Hepatocyte (in vitro differentiated cells): Measurements from ENCODE around the gene TEX22.

ENCODE experiments used
- EZH2 ChIP-seq: fragments of 200-600 bp; sonication (generic); IDR thresholded peaks from 2 replicates; pipeline ENCODE4 v1.6.1; 2016; ENCODE audit warnings: antibody characterized with exemption, mild to moderate bottlenecking, borderline replicate concordance
- TF ChIP-seq, protein P1 (sequence below): fragments of 200-600 bp; sonication (generic); IDR thresholded peaks from 2 replicates; pipeline ENCODE4 v1.5.1; 2016; ENCODE audit warnings: antibody characterized with exemption, mild to moderate bottlenecking; ENCODE audit not compliant: poor library complexity

DNA sequence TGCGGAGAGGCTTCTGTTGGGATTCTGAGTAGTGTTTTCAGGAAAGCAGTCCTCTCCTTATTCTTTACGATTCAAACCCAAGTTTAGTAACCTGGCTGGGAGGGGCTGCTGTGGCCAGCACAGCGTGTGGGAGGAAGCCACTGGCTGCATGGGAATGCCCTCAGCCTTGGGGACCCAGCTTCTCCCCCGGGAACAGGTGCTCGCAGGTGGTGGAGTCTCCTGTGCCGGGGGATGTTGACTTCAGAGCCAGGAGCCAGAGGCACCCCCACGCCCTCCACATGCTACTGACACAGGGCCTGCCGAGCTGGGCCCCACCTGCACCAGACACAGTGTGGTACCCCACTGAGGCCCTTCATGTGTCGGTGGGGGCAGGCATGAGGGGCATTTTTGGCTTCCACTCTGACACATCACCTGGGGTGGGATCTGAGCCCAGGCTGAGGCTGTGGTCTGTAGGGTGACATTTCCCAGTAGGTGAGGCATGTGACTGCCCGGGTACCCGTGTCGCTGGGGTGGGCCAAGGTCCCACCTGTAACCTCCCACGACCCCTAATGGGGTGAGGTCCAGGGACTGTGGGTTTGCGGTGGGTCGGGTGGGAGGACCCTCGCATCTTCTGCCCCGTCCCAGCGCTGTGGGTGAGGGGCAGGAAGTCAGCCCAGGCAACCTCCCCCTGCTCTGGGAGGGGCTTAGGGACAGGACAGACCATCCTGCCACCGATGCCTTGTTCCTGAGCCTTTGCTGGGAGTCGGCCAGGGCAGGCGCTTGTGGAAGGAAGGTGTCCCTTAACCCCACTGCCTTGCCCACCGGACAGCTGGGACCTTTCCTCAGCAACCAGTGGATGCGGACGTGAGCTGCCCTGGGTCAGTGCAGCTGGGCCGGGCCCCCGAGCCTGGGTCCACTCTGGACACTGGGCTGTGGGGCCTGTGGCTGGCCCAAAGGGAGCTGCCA, 47.8 kb downstream of the TEX22 start:
- TF ChIP-seq, protein P1, sequence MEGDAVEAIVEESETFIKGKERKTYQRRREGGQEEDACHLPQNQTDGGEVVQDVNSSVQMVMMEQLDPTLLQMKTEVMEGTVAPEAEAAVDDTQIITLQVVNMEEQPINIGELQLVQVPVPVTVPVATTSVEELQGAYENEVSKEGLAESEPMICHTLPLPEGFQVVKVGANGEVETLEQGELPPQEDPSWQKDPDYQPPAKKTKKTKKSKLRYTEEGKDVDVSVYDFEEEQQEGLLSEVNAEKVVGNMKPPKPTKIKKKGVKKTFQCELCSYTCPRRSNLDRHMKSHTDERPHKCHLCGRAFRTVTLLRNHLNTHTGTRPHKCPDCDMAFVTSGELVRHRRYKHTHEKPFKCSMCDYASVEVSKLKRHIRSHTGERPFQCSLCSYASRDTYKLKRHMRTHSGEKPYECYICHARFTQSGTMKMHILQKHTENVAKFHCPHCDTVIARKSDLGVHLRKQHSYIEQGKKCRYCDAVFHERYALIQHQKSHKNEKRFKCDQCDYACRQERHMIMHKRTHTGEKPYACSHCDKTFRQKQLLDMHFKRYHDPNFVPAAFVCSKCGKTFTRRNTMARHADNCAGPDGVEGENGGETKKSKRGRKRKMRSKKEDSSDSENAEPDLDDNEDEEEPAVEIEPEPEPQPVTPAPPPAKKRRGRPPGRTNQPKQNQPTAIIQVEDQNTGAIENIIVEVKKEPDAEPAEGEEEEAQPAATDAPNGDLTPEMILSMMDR = no peak
- TF ChIP-seq EZH2 = no peak
